Tibial nerve (tissue), 4 donors: ENCODE results near the gene CCBE1.

Source experiments
- CTCF ChIP-seq, 5 experiments: fragments of 200-600 bp in 3 of 5; fragments of 450-650 bp in 2 of 5; sonication (generic) in 3 of 5; IDR thresholded peaks; one replicate each; pipeline ENCODE4 v1.5.1; 2016 to 2019; ENCODE audit warnings: antibody characterized with exemption in 5 of 5, mild to moderate bottlenecking in 3 of 5, moderate library complexity in 2 of 5
- EP300 ChIP-seq, 2 donors: sonication (generic); formaldehyde crosslinking; IDR thresholded peaks; one replicate each; pipeline ENCODE4 v1.6.1; 2017; ENCODE audit warnings: antibody characterized with exemption in 2 of 2, mild to moderate bottlenecking in 1 of 2
- POLR2A ChIP-seq, 2 donors: fragments of 450-650 bp; IDR thresholded peaks; one replicate each; pipeline ENCODE4 v1.6.1; 2017; ENCODE audit warnings: antibody characterized with exemption in 2 of 2, mild to moderate bottlenecking in 2 of 2, moderate library complexity in 2 of 2

GRCh38 chr18:59706499-59706898 is 9.3 kb upstream of the CCBE1 start:
- no peak for TF ChIP-seq POLR2A (IDR thresholded peaks at IDR 0.05)
- TF ChIP-seq CTCF (IDR thresholded peaks at IDR 0.05): no peak
- TF ChIP-seq EP300 (IDR thresholded peaks at IDR 0.05): no peak
